AG04449 (cell line): ENCODE data around the gene RBM19.
"Not testable (repeated sequence)": the region's sequence is repeated elsewhere in the genome, so short reads cannot be mapped to it uniquely, and the experiment has no call there.

Experiments
- CTCF ChIA-PET: fragments of 350-600 bp; formaldehyde crosslinking; extraction: SDS; loops from one replicate; lab custom pipeline; 2021; ENCODE audit warnings: antibody characterized with exemption; lab: Yijun Ruan, JAX
- POLR2A ChIA-PET: fragments of 400-600, 350-600 bp; formaldehyde crosslinking; extraction: SDS; loops from one replicate; lab custom pipeline; 2020; ENCODE audit warnings: antibody characterized with exemption, inconsistent platforms; lab: Yijun Ruan, JAX
- DNase-seq: peaks from one replicate; pipeline ENCODE4 v3.0.0-alpha.2; 2010; ENCODE audit warnings: low read depth, low spot score
- H3K4me3 ChIP-seq: 2 replicates; pipeline ENCODE4 v1.5.1; 2011; ENCODE audit warnings: low read depth, mild to moderate bottlenecking, control low read depth, low read length
- TF ChIP-seq, protein P1 (sequence below): IDR thresholded peaks from one replicate; pipeline ENCODE4 v1.5.1; 2011; ENCODE audit warnings: mild to moderate bottlenecking, moderate library complexity, low read length, control low read depth, inconsistent platforms; ENCODE audit not compliant: insufficient read depth; ENCODE audit errors: missing control alignments

RBM19 gene

GRCh38 chr12:113903381-113903863 is 62.7 kb downstream of the RBM19 start:
- no peak overlapping the region for H3K4me3 ChIP-seq
- TF ChIP-seq, protein P1, sequence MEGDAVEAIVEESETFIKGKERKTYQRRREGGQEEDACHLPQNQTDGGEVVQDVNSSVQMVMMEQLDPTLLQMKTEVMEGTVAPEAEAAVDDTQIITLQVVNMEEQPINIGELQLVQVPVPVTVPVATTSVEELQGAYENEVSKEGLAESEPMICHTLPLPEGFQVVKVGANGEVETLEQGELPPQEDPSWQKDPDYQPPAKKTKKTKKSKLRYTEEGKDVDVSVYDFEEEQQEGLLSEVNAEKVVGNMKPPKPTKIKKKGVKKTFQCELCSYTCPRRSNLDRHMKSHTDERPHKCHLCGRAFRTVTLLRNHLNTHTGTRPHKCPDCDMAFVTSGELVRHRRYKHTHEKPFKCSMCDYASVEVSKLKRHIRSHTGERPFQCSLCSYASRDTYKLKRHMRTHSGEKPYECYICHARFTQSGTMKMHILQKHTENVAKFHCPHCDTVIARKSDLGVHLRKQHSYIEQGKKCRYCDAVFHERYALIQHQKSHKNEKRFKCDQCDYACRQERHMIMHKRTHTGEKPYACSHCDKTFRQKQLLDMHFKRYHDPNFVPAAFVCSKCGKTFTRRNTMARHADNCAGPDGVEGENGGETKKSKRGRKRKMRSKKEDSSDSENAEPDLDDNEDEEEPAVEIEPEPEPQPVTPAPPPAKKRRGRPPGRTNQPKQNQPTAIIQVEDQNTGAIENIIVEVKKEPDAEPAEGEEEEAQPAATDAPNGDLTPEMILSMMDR = no peak
- ChIA-PET POLR2A (no interaction called here), CTCF (interaction anchor here (1.7 to 1.8 kb wide), 2 partner anchors 9 to 441 kb away, joined by 5 to 8 read pairs; no protein-coding TSS in a partner anchor)
- no peak for DNase-seq

GRCh38 chr12:113901319-113901718 is 64.8 kb downstream of the RBM19 start:
- H3K4me3 ChIP-seq, DNase-seq, POLR2A ChIA-PET: not testable (repeated sequence)
- CTCF ChIA-PET = interaction anchor here (1.5 to 1.8 kb wide), 2 partner anchors 11 to 13 kb away, joined by 4 to 5 read pairs; no protein-coding TSS in a partner anchor

- TF ChIP-seq, protein P1 = no peak
- no peak overlapping the region for H3K4me3 ChIP-seq
- POLR2A ChIA-PET = interaction anchor here (0.6 kb wide), 1 partner anchor 769 kb away, joined by 3 read pairs; no protein-coding TSS in a partner anchor
- CTCF ChIA-PET = interaction anchor here (1.3 to 1.8 kb wide), 3 partner anchors 11 to 13 kb away, joined by 4 to 5 read pairs (median 4); no protein-coding TSS in a partner anchor
- DNase-seq = no peak
Measured at GRCh38 chr12:113900716-113901115, 65.4 kb downstream of the RBM19 start.

GRCh38 chr12:113899561-113900471 is 66.3 kb downstream of the RBM19 start:
- TF ChIP-seq, protein P1 = no peak
- ChIA-PET CTCF (interaction anchor here (1.3 to 1.8 kb wide), 3 partner anchors 10 to 14 kb away, joined by 4 to 5 read pairs (median 4); no protein-coding TSS in a partner anchor), POLR2A (interaction anchor here (0.6 kb wide), 1 partner anchor 768 kb away, joined by 3 read pairs; no protein-coding TSS in a partner anchor)
- H3K4me3 ChIP-seq = no peak overlapping the region
- DNase-seq = no peak

DNA sequence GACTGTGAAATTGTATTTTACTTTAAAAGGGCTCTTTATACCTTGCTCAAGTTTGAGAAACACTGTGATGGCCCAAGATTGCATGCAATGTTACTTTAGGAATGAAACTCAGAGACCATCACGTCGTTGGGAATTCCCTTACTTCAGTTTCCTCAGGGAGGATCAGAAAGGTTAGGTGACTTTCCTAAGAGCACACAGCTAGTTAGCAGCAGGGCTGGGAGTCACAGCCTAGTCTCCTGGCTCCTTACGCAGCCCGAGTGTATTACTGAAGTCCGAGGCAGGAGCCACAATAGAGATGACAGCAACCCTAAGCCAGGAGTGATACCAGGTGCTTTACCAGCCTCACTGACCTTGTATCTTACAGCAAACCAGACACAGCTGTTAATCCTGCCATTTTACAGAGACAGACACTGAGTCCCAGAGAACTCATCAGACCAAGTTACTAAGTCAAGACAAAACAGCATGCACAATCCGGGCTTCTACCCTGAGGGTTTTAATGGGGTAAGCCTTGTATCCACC is 67.0 kb downstream of the RBM19 start:
- DNase-seq = no peak
- TF ChIP-seq, protein P1 = no peak
- no peak overlapping the region for H3K4me3 ChIP-seq
- CTCF ChIA-PET = no interaction called here
- POLR2A ChIA-PET = no interaction called here

DNA sequence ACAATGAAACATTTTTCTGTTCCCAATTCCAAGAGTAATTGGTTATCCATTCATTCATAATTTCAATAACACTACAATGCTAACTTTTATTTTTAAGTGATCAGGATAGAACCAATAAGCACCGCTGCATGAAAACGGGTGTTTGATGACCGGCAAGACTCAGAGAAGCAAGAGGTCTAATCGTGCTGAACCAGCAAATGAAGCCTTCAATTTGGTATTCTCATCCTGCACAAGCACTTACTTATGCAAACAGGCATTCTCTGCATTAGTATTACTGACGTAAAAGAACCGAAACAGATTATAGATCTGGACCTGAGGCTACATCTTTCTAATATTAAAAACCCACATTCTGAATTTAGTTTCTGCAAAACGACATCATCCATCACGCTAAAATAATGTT is 67.7 kb downstream of the RBM19 start:
- H3K4me3 ChIP-seq = no peak overlapping the region
- ChIA-PET POLR2A (no interaction called here), CTCF (no interaction called here)
- DNase-seq = no peak
- TF ChIP-seq, protein P1 = no peak
